AG08395 (cell line): ENCODE data around the gene NIT2.
"Not testable (repeated sequence)": the region's sequence is repeated elsewhere in the genome, so short reads cannot be mapped to it uniquely, and the experiment has no call there.

Source experiments
- DNase-seq: peaks from one replicate; pipeline ENCODE4 v3.0.0; 2012; ENCODE audit warnings: mixed read lengths, low spot score

NIT2 gene

DNA sequence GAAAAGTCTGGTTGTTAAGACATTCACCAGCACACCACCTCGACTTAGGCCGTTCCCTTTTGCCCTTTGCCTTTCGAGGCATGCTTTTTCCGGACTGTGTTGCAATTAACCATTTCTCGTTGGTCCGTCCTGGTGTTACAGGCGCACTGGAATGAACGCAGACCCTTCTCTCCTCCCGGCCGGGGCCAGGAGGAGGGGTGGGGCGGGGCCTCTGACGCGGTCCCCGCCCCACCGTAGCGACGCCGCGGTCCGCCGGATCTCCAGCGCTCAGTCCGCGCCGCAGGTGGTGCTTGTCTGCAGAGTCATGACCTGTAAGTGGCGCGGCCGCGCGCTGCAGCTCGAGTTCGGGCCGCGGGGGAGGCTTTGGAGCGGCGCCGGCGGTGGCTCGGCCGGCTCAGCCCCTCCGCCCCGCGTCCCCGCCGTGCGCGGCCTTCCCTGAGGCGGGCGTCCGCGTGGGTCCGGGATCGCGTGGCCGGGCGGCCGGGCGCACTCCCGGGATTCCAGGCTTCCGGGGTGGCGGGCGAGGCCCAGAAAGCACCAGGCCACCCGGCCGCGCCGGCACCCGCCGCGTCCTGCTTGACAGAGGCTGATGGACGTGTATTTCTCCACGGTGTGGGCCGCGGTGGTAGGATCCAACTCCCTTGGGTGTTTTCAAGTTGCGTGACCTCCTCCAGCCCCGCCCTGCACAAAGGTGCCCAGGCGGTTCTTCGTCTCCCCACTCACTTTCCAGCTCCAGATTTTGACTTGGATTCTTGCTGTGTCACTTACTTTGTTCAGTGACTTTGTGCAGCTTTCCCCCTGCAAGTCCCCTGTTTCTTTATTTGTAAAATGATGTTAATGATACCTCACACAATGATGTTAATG, at the start of gene NIT2:
Gene NIT2, plus strand, starts transcription at position 270 of the 864 bp plus-strand sequence. Its CDS starts 35 bp downstream, at position 305.
- DNase-seq = peak; percentile 87

GRCh38 chr3:100288288-100288894, 46.2 kb upstream of the NIT2 start:
- no peak for DNase-seq

DNA sequence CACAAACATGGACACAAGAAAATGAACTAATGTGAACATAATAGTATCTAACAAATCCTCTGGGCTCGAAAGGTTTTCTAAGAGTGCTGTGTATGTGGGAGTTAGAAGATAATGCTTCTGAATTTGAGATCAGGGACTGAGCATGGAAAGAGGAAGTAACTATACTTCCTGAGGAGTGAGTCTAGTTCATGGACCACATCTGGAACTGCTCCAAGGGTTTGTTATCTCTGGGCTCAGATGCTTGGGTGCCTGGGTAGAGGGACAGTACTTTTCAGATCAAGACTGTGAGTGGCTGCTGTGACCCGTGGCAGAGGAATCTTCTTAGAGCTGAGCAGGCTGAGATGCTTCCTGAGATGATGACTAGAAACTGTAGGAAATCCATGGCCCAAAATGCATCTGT, 45.2 kb upstream of the NIT2 start:
- DNase-seq = no peak

- DNase-seq = no peak
Measured at GRCh38 chr3:100295089-100295488, 39.5 kb upstream of the NIT2 start.

DNA sequence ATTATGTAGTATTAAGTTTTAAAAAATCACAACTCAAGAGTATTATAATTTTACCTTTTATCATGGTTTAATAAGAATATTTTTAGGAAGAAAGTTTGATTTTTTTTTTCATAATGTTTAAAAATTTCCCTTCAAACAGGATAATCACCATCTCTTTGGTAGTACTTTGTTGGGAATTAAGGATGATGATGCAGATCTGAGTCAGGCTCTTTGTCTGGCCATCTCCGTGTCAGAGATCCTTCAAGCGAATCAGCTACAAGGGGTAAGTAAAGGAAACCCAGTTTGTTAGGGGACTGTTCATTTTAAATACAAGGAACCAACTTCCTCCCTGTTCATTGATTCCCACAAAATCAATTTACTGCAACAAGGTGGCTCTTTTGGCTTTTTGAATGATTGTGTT, 36.8 kb upstream of the NIT2 start:
- DNase-seq = peak; percentile 12

GRCh38 chr3:100299016-100299415, 35.5 kb upstream of the NIT2 start:
- no peak for DNase-seq

DNA sequence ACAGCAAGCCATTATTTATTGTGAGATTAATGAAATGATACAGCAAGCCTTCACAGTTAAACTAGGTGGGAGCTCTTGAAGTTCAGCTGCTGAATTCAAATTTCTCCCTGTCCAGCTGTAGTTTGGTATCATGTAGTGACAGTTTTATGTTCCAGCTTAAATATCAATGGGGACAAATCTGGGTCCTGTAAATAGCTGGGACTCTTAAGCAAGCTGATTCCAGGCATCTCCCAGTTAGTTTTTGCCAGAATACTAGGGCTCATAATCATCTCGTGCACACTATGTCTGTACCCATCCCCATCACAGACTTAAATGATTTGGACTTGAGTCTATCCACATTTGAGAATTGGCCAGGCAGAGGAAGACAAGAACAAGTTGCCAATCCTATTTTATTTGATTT, 27.9 kb upstream of the NIT2 start:
- no peak for DNase-seq

DNA sequence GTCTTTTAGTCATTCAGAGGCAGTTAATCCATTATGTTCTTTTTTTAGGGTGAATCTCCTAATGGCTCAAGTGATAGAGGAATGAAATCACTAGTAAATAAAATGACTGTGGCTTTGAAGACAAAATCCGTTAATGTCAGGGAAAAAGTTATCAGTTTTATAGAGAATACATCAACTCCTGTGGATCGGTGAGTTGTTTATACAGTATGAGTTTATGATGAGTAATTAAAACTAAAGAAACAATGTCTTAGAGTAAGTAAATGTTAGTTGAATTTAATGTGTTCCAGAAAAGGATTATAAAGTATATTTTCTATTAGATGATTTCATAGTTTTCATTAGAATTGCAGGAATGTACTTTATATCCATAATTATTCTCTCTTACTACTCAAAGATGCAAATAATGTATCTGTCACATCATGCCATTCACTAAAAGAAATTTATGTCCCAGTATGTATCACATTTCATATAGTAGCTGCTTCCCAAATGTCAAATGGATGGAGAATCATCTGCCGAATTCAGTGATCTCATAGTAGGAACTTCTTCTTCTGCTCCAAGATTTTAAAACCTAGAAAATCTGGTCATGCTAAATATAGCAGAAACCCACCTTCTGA, 24.1 kb upstream of the NIT2 start:
- DNase-seq = no peak

DNA sequence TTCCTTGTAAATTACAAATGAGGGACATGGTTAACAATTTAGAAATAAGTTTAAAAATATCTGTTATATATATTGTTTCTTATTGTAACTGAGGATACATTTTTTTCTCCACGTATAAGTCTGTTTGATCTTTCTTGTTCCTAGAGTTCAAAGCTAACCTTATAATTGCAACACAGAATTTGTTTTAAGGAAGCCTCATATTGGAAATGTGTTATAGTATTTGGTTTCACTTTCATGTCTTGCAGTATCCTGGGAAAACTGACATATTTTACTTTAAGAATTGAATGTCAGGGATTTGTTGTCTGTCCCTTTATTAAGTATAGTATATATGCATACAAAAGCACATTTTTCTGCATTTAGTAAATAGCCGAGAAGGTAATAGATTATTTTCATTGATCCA, 23.5 kb upstream of the NIT2 start:
- DNase-seq = no peak

GRCh38 chr3:100316641-100317069, 17.9 kb upstream of the NIT2 start:
- DNase-seq = peak; percentile 53

GRCh38 chr3:100317912-100318311, 16.6 kb upstream of the NIT2 start:
- no peak for DNase-seq

GRCh38 chr3:100319951-100320350, 14.6 kb upstream of the NIT2 start:
- no peak for DNase-seq

GRCh38 chr3:100324044-100324443, 10.5 kb upstream of the NIT2 start:
- no peak for DNase-seq

GRCh38 chr3:100325827-100326226, 8.7 kb upstream of the NIT2 start:
- no peak for DNase-seq

GRCh38 chr3:100327377-100327776, 7.2 kb upstream of the NIT2 start:
- DNase-seq = not testable (repeated sequence)

GRCh38 chr3:100329800-100330489, 4.6 kb upstream of the NIT2 start:
- DNase-seq = no peak

- no peak for DNase-seq
Measured at GRCh38 chr3:100330651-100331050, 3.9 kb upstream of the NIT2 start.

GRCh38 chr3:100331660-100332059, 2.9 kb upstream of the NIT2 start:
- no peak for DNase-seq

DNA sequence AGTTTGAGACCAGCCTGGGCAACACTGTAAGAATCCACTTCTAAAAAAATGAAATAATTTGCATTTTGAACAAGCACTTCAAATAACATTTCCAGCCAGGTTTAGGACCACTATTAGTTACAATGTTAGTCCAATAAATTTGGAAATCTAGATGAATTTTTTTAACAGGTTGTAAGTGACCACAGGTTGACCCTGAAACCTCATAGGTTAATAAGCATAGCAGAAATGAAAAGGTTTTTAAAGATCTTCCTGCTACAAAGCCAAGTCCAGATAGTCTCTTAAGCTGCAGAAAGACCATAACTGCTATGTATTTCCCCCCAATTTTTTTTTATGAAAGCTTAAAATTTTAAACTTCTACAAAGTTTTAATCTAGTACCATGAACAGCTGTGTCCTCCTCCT, 1.5 kb upstream of the NIT2 start:
- no peak for DNase-seq

GRCh38 chr3:100333970-100334487, 528 bp upstream of the NIT2 start:
- DNase-seq = no peak

- DNase-seq = no peak
Measured at GRCh38 chr3:100335434-100335833, 877 bp downstream of the NIT2 start.

DNA sequence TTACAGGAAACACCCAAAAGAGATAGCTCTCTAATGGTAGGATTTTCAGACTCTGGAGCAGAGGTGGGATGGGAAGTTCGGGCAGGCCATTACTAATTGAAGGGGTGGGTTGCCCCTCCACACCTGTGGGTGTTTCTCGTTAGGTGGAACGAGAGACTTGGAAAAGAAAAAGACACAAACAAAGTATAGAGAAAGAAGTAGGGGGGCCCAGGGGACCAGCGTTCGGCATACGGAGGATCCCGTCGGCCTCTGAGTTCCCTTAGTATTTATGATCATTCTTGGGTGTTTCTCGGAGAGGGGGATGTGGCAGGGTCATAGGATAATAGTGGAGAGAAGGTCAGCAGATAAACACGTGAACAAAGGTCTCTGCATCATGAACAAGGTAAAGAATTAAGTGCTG, 1.7 kb downstream of the NIT2 start:
- not testable (repeated sequence) for DNase-seq
